Measurements from ENCODE around the gene HEPN1. TPM values are rescaled to one million over a fixed set of nuclear protein-coding genes. Genes with fewer than 3 reads are reported as not detected.

Gene HEPN1
- total and polyA plus RNA-seq, 2 of the 8 experiments (the other 6 are each of a cell fraction or from before 2014, with no cell fraction given) = not detected

DNA sequence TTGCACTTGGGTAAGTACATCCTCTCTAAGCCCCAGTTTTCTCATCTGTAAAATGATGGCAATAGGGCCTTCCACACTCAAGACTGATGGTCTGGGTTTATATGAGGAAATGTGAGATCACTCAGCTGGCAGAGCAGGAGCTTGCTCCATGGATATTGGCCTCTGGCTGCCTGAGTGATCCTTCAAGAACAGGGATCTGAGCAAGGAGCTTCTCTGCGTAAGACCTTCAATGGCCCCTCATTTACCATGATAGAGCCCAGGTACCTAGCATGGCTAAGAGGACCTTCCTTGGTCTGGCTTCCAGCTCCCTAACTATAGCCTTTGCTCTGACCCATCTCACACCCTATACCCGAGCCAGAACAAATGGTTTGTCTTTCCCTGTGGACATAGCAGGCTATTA, 26.9 kb upstream of the HEPN1 start:
- no peaks in the 10 kb centered on the region for H3K4me1 ChIP-seq (replicated peaks in 1 of 4; ENCODE audit: control insufficient read depth in 3 of 4, insufficient read depth in 4 of 4, low read length in 3 of 4)
- POLR2A ChIA-PET (ENCODE audit: partially characterized antibody) = interaction anchor here (1.8 kb wide), 1 partner anchor 10 kb away, joined by 7 read pairs; no protein-coding TSS in a partner anchor
- no peak overlapping the region for H2BK120ac ChIP-seq (replicated peaks; ENCODE audit: low read depth, low read length)
- no peak overlapping the region for H3K27ac ChIP-seq (ENCODE audit: low read depth, low read length)
- TF ChIP-seq RFX5 (IDR thresholded peaks at IDR 0.05; ENCODE audit: borderline replicate concordance, low read depth, low read length) = no peak
- TF ChIP-seq EGR1 (IDR thresholded peaks at IDR 0.05; ENCODE audit: borderline replicate concordance, low read depth, low read length) = no peak
- TF ChIP-seq EZH2 (IDR thresholded peaks at IDR 0.05; ENCODE audit: low read depth, low read length, severe bottlenecking) = no peak
- TF ChIP-seq SIX5 (IDR thresholded peaks at IDR 0.05; ENCODE audit: low read depth, low read length) = no peak
- no peak for TF ChIP-seq BACH1 (IDR thresholded peaks at IDR 0.05; ENCODE audit: low read length)
- TF ChIP-seq, protein P1, sequence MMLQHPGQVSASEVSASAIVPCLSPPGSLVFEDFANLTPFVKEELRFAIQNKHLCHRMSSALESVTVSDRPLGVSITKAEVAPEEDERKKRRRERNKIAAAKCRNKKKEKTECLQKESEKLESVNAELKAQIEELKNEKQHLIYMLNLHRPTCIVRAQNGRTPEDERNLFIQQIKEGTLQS (IDR thresholded peaks at IDR 0.05; ENCODE audit: insufficient read depth, low read depth, low read length) = no peak
- no peak for TF ChIP-seq HDAC2 (IDR thresholded peaks at IDR 0.05; ENCODE audit: borderline replicate concordance in 1 of 2, low read depth in 2 of 2, low read length in 2 of 2)
- TF ChIP-seq POLR2AphosphoS5 (IDR thresholded peaks at IDR 0.05; ENCODE audit: low read depth, low read length) = no peak
- TF ChIP-seq SP2 (IDR thresholded peaks at IDR 0.05; ENCODE audit: low read length) = no peak
- no peaks in the 10 kb centered on the region for H3K23me2 ChIP-seq (ENCODE audit: low read depth, low read length)
- H3K4me2 ChIP-seq (ENCODE audit: insufficient read depth in 1 of 2, low read depth in 2 of 2, low read length in 2 of 2) = no peak overlapping the region
- no peak overlapping the region for H2BK15ac ChIP-seq (ENCODE audit: low read length)
- no peak overlapping the region for H2AK5ac ChIP-seq (ENCODE audit: low read depth, low read length)
- no peaks in the 10 kb centered on the region for H3K36me3 ChIP-seq (ENCODE audit: control insufficient read depth in 2 of 4, insufficient read depth in 4 of 4, low read length in 3 of 4)
- WGBS, 2 experiments (ENCODE audit: extremely low coverage in 1 of 2, insufficient coverage in 1 of 2, insufficient read length in 1 of 2, insufficient replicate concordance in 2 of 2, low coverage in 1 of 2, low lambda C conversion rate in 2 of 2, missing lambda C conversion rate in 1 of 2) = 84% methylated on average over 2 of the region's 2 CpGs; no CpG with 5 or more reads in 1 of the 2 experiments
- no peak overlapping the region for H3K56ac ChIP-seq (replicated peaks; ENCODE audit: insufficient read length, low read depth, low read length)
- no peak overlapping the region for H4K91ac ChIP-seq (replicated peaks; ENCODE audit: insufficient read length, low read length)
- no peak overlapping the region for H2BK20ac ChIP-seq (ENCODE audit: low read length)
- no peak overlapping the region for H3K4me3 ChIP-seq (ENCODE audit: extremely low read depth in 1 of 4, insufficient read depth in 2 of 4, low read depth in 3 of 4, low read length in 4 of 4)
- no peak overlapping the region for H3K18ac ChIP-seq (ENCODE audit: extremely low read depth, low read length)
- no peak overlapping the region for H3K14ac ChIP-seq (ENCODE audit: insufficient read length)
- H3K9ac ChIP-seq (replicated peaks in 1 of 4; ENCODE audit: extremely low read depth in 1 of 4, low read depth in 3 of 4, low read length in 3 of 4) = no peak overlapping the region
- no peak overlapping the region for H2BK12ac ChIP-seq (ENCODE audit: low read depth, low read length)
- no peaks in the 10 kb centered on the region for H3K9me3 ChIP-seq (ENCODE audit: insufficient read depth in 2 of 2, low read depth in 1 of 2, low read length in 1 of 2)
- no peaks in the 10 kb centered on the region for H3K79me1 ChIP-seq (ENCODE audit: low read depth, low read length)
- CTCF ChIA-PET (ENCODE audit: partially characterized antibody) = interaction anchor here (0.7 to 4.8 kb wide), 11 partner anchors 11 to 454 kb away, joined by 3 to 22 read pairs (median 5); no protein-coding TSS in a partner anchor
- FAIRE-seq (no peak), DNase-seq (ENCODE audit: low read depth in 1 of 2, low spot score in 2 of 2) (no peak)
- no peak overlapping the region for H4K8ac ChIP-seq (ENCODE audit: extremely low read depth, insufficient read depth, low read length)
- no peak overlapping the region for H2AFZ ChIP-seq (ENCODE audit: low read length)
- H3K79me2 ChIP-seq (ENCODE audit: control insufficient read depth in 1 of 2, insufficient read depth in 2 of 2, low read length in 2 of 2) = no peaks in the 10 kb centered on the region
- no peaks in the 10 kb centered on the region for H4K20me1 ChIP-seq (replicated peaks in 1 of 2; ENCODE audit: control insufficient read depth in 1 of 2, insufficient read depth in 2 of 2, low read length in 2 of 2)
- H3K27me3 ChIP-seq (replicated peaks in 1 of 4; ENCODE audit: control insufficient read depth in 3 of 4, extremely low read depth in 1 of 4, insufficient read depth in 3 of 4, low read length in 3 of 4) = peaks cover 0 to 3% (median under 1%) of the 10 kb centered on the region in 4 experiments; a peak in 2 of 7 replicates
- H3K23ac ChIP-seq (ENCODE audit: insufficient read length) = no peak overlapping the region
- no peak overlapping the region for H4K5ac ChIP-seq (ENCODE audit: insufficient read length, low read depth, low read length)
- H3K4ac ChIP-seq (replicated peaks; ENCODE audit: insufficient read length, low read depth, low read length) = no peak overlapping the region
- no peak overlapping the region for H2BK5ac ChIP-seq (ENCODE audit: low read depth, low read length)
